HG02571 (cell line): ENCODE data around the gene IDH2.

Source experiments
- ATAC-seq: cut with Tn5 transposase; IDR thresholded peaks from one replicate; pipeline ENCODE4 v1.9.1; 2021; ENCODE audit warnings: mild to moderate bottlenecking, moderate library complexity; ENCODE audit not compliant: unreplicated experiment

The IDH2 gene

GRCh38 chr15:90046289-90046688 is 56.0 kb downstream of the IDH2 start:
- ATAC-seq, result no peak

- ATAC-seq, result no peak
Observed at GRCh38 chr15:90044916-90045371, 57.3 kb downstream of the IDH2 start.

- ATAC-seq, result no peak
Observed at GRCh38 chr15:90044191-90044590, 58.1 kb downstream of the IDH2 start.

- no peak for ATAC-seq
Observed at GRCh38 chr15:90043530-90044010, 58.7 kb downstream of the IDH2 start.

GRCh38 chr15:90042766-90043529 is 59.3 kb downstream of the IDH2 start:
- ATAC-seq, result no peak

GRCh38 chr15:90042356-90042755 is 59.9 kb downstream of the IDH2 start:
- ATAC-seq, result no peak

GRCh38 chr15:90040618-90041017 is 61.6 kb downstream of the IDH2 start:
- ATAC-seq, result no peak

- no peak for ATAC-seq
Observed at GRCh38 chr15:90039996-90040395, 62.3 kb downstream of the IDH2 start.

GRCh38 chr15:90038632-90039095 is 63.6 kb downstream of the IDH2 start:
- ATAC-seq, result no peak

GRCh38 chr15:90037961-90038631 is 64.2 kb downstream of the IDH2 start:
- peak; percentile 58 for ATAC-seq

- no peak for ATAC-seq
Observed at GRCh38 chr15:90037511-90037860, 64.8 kb downstream of the IDH2 start.

- ATAC-seq, result no peak
Observed at GRCh38 chr15:90036806-90037510, 65.3 kb downstream of the IDH2 start.

- no peak for ATAC-seq
Observed at GRCh38 chr15:90036343-90036742, 65.9 kb downstream of the IDH2 start.

GRCh38 chr15:90035840-90036230 is 66.4 kb downstream of the IDH2 start:
- ATAC-seq, result no peak

GRCh38 chr15:90035095-90035839 is 67.0 kb downstream of the IDH2 start:
- no peak for ATAC-seq

GRCh38 chr15:90033448-90033847 is 68.8 kb downstream of the IDH2 start:
- no peak for ATAC-seq
